Erythroblast (primary cell): ENCODE measurements around the gene CCDC152.

Experiments used
- GATA1 ChIP-seq: IDR thresholded peaks from 2 replicates; pipeline ENCODE4 v1.6.1; 2011; ENCODE audit warnings: low read depth, mild to moderate bottlenecking, control low read depth, low read length, moderate library complexity
- POLR2A ChIP-seq: IDR thresholded peaks from 2 replicates; pipeline ENCODE4 v1.6.1; 2011; ENCODE audit warnings: mild to moderate bottlenecking, low read length

GRCh38 chr5:42799241-42799608, 42.6 kb downstream of the CCDC152 start:
- no peak for TF ChIP-seq POLR2A
- no peak for TF ChIP-seq GATA1
